ENCODE results near the gene DOLK.

GRCh38 chr9:128979111-128979510, 31.7 kb upstream of the DOLK start:
- no peak for TF ChIP-seq CTCF (conservative IDR thresholded peaks at IDR 0.05 in 1 of 2, IDR thresholded peaks at IDR 0.05 in 1 of 2; ENCODE audit: extremely low read depth in 1 of 2, insufficient read depth in 1 of 2, low read depth in 1 of 2, low read length in 2 of 2)
- TF ChIP-seq EZH2 (IDR thresholded peaks at IDR 0.05; ENCODE audit: borderline replicate concordance, low read length) = no peak
